ENCODE data around the gene FCHSD1. TPM values are rescaled to one million over a fixed set of nuclear protein-coding genes. Genes with fewer than 3 reads are reported as not detected.

The FCHSD1 gene
- total RNA-seq, 2 donors from 2014 or later, result 34.8 to 40.9 TPM

DNA sequence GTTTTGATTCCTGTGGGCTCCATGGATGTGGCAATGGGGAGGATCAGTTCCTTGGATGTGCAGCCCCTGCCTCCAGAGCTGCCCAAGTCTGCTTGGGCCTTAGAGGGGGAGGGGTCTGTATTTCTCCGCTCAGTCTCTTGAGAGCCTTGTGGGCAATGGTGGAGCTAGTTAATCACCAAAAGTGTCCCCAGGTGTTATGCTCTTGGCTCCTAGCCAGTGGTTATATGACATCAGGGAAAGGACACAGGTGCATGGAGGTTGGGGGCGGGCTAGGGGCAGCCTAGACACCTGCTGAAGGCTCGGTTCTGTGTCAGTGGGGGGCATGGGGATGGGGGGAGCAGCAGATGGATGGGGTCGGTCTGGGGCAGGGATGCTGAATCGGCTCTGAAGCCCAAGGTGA, 43.3 kb upstream of the FCHSD1 start:
- ATAC-seq (no peak), DNase-seq (no peak)
- Histone ChIP-seq H3K27ac (no peak overlapping the region), H3K27me3 (no peaks in the 10 kb centered on the region), H3K9me3 (no peaks in the 10 kb centered on the region), H3K4me1 (peaks cover 14% of the 10 kb centered on the region), H3K4me3 (no peak overlapping the region), H3K36me3 (replicated peaks in 1 of 2; ENCODE audit: insufficient read depth in 1 of 2, low read depth in 2 of 2) (no peaks in the 10 kb centered on the region)
- intact Hi-C loops (cut with DNase I), result loop anchor here (5.0 kb wide), 1 partner anchor 263 kb away; the partner anchor contains the start of gene PCDH12
- 47 to 53% methylated on average over 5 of the region's 5 CpGs for WGBS, 2 donors
- TF ChIP-seq POLR2A (IDR thresholded peaks at IDR 0.05), result no peak
- TF ChIP-seq, protein P1, sequence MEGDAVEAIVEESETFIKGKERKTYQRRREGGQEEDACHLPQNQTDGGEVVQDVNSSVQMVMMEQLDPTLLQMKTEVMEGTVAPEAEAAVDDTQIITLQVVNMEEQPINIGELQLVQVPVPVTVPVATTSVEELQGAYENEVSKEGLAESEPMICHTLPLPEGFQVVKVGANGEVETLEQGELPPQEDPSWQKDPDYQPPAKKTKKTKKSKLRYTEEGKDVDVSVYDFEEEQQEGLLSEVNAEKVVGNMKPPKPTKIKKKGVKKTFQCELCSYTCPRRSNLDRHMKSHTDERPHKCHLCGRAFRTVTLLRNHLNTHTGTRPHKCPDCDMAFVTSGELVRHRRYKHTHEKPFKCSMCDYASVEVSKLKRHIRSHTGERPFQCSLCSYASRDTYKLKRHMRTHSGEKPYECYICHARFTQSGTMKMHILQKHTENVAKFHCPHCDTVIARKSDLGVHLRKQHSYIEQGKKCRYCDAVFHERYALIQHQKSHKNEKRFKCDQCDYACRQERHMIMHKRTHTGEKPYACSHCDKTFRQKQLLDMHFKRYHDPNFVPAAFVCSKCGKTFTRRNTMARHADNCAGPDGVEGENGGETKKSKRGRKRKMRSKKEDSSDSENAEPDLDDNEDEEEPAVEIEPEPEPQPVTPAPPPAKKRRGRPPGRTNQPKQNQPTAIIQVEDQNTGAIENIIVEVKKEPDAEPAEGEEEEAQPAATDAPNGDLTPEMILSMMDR (IDR thresholded peaks at IDR 0.05), result no peak

DNA sequence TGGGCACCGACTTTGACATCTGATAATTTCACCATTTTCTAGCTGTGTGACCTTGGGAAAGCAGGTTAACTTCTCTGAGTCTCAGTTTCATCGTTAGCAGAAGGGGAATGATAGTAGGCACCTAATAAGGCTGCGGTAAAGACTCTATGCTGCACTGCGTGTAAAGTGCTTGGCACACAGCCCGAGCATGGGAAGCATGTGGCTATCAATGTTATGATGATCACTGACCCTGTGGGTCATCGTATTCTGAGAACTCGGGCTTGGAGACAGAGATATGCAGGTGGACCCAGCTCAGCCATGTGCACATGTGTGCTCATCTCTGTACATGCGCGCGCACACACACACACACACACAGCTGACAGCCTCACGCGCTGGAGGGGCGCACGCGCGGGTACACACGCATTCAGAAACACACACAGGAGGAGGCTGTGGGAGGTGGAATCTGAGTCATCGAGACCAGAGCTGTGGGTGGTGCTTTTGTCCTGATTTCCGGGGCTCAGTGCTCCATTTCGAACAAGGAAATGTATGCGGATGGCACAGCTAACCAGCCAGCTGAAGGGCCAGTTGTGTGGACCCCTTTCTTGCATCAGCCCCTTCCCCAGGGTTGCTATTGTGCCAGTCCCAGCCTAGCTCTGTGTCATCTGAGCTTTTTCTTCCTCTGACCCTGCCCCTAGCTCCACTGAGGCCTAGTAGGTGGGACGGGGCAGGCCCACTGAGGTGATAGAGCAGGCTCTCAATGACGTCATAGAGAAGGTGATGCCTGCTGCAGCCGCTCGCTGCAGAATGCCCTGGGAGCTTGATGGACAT, 41.9 kb upstream of the FCHSD1 start:
- H3K27me3 ChIP-seq, result no peaks in the 10 kb centered on the region
- no peak for ATAC-seq
- intact Hi-C loops (cut with DNase I), result loop anchor here (5.0 kb wide), 1 partner anchor 264 kb away; the partner anchor contains the start of gene PCDH12

DNA sequence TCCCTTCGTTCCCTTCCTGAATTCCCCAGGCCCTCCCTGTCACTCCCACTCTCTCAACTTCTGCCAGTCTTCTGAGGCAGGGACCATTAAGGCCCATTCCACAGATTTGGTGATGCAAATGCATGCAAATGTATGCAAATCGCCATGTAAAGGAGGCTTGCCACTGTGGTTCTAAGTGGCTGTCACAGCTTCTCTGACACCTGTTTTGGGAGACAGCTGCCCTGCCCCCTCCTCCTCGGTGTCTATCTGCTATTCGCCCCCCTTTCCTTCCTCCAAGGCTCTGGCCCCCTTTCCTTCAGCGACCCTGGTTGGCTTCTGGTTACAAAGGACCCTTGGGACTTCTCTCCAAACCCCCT, 41.3 kb upstream of the FCHSD1 start:
- 20 to 33% methylated on average over 5 of the region's 5 CpGs for WGBS, 2 donors
- H3K4me3 ChIP-seq, result no peak overlapping the region
- no peak for ATAC-seq

More for the DNA sequence above, 41.9 kb upstream of the FCHSD1 start:
- peaks cover 14% of the 10 kb centered on the region for H3K4me1 ChIP-seq
- H3K27ac ChIP-seq, result no peak overlapping the region
- H3K9me3 ChIP-seq, result no peaks in the 10 kb centered on the region
- TF ChIP-seq POLR2A (IDR thresholded peaks at IDR 0.05), result no peak
- TF ChIP-seq, protein P1 (IDR thresholded peaks at IDR 0.05), result no peak
- H3K36me3 ChIP-seq (replicated peaks in 1 of 2; ENCODE audit: insufficient read depth in 1 of 2, low read depth in 2 of 2), result no peaks in the 10 kb centered on the region
- 66 to 75% methylated on average over 21 to 25 of the region's 25 CpGs for WGBS, 2 donors
- H3K4me3 ChIP-seq, result no peak overlapping the region
- no peak for DNase-seq

DNA sequence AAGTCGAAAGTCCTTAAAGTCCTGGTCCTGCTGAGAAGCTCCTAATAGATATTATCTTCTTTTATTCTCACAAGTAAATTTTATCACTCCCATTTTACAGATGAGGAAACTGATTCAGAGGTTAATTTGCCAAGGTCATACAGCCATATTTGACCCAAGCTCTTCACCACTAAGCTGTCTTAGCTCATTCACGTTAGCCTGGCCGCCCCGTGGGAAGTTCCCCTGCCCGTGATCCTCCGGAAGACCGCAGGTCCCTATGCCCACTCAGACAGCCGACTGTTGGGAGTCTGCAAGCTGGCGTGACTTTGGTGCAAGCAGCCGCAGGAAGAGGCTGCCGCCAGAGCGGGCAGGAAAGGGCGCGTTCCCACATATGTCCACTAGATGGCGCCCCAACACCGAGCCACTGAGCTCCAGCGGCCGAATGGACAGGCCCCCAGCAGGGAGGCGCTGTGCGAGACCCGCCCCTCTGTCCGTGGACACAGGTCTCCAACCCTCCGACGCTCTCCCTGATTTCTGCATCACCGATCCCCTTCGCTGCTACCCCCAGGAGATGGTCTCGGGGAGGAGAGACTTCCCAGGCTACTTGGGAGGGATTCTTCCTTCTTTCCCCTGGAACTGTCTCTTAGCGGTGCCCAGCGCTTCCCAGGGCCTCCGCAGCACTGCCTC, 40.8 kb upstream of the FCHSD1 start:
- Histone ChIP-seq H3K4me3 (no peak overlapping the region), H3K36me3 (replicated peaks in 1 of 2; ENCODE audit: insufficient read depth in 1 of 2, low read depth in 2 of 2) (no peaks in the 10 kb centered on the region), H3K27ac (no peak overlapping the region), H3K9me3 (no peaks in the 10 kb centered on the region), H3K4me1 (peaks cover 14% of the 10 kb centered on the region), H3K27me3 (no peaks in the 10 kb centered on the region)
- 3 to 5% methylated on average over 18 to 30 of the region's 30 CpGs for WGBS, 2 donors
- DNase-seq (peak; percentile 85 to 90 (median 88)), ATAC-seq (peak; percentile 95)
- TF ChIP-seq, protein P1 (IDR thresholded peaks at IDR 0.05), result peak; percentile 97 to 99 (median 98)
- TF ChIP-seq POLR2A (IDR thresholded peaks at IDR 0.05), result no peak
- intact Hi-C loops (cut with DNase I), result loop anchor here (5.0 kb wide), 1 partner anchor 265 kb away; the partner anchor contains the start of gene PCDH12

More for the DNA sequence above, 41.3 kb upstream of the FCHSD1 start:
- H3K4me1 ChIP-seq, result peaks cover 14% of the 10 kb centered on the region
- H3K9me3 ChIP-seq, result no peaks in the 10 kb centered on the region
- TF ChIP-seq POLR2A (IDR thresholded peaks at IDR 0.05), result no peak
- TF ChIP-seq, protein P1 (IDR thresholded peaks at IDR 0.05), result no peak
- DNase-seq, result no peak
- intact Hi-C loops (cut with DNase I), result loop anchor here (5.0 kb wide), 1 partner anchor 265 kb away; the partner anchor contains the start of gene PCDH12
- H3K36me3 ChIP-seq (replicated peaks in 1 of 2; ENCODE audit: insufficient read depth in 1 of 2, low read depth in 2 of 2), result no peaks in the 10 kb centered on the region
- H3K27me3 ChIP-seq, result no peaks in the 10 kb centered on the region
- H3K27ac ChIP-seq, result no peak overlapping the region
